Mucosa of gallbladder (tissue), 1 donor: ENCODE results near the gene EXOC1L. TPM values are rescaled to one million over a fixed set of nuclear protein-coding genes. Genes with fewer than 3 reads are reported as not detected.

ENCODE experiments used
- DNase-seq: peaks from one replicate; pipeline ENCODE4 v3.0.0-alpha.2; 2020; ENCODE audit warnings: low spot score
- total RNA-seq: library from RNA; stranded (reverse); gene quantifications from one replicate; pipeline ENCODE4 v1.2.1, GENCODE V29; 2021
- donor health status: DM: no; HTN: no; CAD: no.

EXOC1L gene
- total RNA-seq, 1 donor from 2014 or later: not detected

- no peak for DNase-seq
Measured at GRCh38 chr4:55884093-55884850, 64.7 kb downstream of the EXOC1L start.

GRCh38 chr4:55884851-55885219 lies 65.2 kb downstream of the EXOC1L start:
- DNase-seq: no peak

Other genes starting within 250 kb of the EXOC1L start
- gene PDCL2, start 227.5 kb upstream of the EXOC1L start, total RNA-seq: not detected
- 0.75 TPM for gene NMU, start 183.5 kb upstream of the EXOC1L start, total RNA-seq
- 33.0 TPM for gene EXOC1, start 33.9 kb downstream of the EXOC1L start, total RNA-seq
- 7.0 TPM for gene CEP135, start 129.2 kb downstream of the EXOC1L start, total RNA-seq